Measurements from ENCODE around the gene RABL6. TPM values are rescaled to one million over a fixed set of nuclear protein-coding genes. Genes with fewer than 3 reads are reported as not detected.

RABL6 gene
- total and polyA plus RNA-seq, 2 of the 4 experiments (the other 2 are of a cell fraction), result 37.1 to 47.5 TPM

DNA sequence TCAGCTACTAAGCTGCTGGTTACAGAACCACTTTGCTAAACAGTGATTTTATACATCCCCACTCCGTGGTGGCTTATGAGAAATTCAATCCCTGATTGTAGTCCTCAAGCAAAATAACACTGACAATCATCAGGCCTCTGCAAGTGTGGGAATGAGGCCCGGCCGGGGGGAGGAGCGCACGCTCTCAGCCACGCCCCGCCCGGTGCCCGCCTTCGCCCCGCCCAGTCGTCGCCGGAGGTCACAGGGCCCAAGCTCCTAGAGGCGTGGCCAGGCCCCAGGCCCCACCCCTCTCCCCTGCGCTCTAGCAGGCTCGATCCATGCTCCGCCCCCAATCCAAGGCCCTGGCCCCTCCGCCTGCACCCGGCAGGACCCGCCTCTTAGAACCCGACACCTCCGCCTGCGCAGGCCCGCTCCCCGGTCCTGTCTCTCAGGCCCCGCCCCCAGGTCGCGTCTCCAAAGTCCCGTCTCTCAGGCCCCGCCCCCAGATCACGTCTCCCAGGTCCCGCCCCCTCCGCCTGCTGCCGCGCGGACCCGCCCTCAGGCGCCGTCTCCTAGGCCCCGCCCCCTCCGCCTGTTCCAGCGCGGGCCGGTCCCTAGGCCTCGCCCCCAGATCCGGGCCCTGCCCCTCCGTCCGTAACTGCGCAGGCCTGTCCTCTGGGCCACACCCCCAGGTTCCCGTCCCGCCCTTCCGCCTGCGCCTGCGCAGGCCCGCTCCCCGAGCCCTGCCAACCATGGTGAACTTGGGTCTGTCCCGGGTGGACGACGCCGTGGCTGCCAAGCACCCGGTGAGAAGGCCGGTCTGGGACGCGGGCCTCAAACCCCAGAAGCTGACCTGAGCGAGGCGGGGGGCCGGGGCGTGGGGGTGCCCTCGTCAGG, 16.9 kb upstream of the RABL6 start, which contains the start of gene TMEM141:
Gene TMEM141, plus strand, starts transcription at position 705 of the 876 bp plus-strand sequence. Its CDS starts 27 bp downstream, at position 732.
- peak; percentile 96 for ATAC-seq (ENCODE audit: low read depth)

More for the DNA sequence above, 16.9 kb upstream of the RABL6 start, which contains the start of gene TMEM141:
- Histone ChIP-seq H3K79me1 (ENCODE audit: low read depth in 1 of 2, low read length in 2 of 2) (peaks cover 3 to 24% of the 10 kb centered on the region in 2 experiments; a peak in 3 of 4 replicates), H4K91ac (ENCODE audit: insufficient read depth, low read depth, low read length) (peak within 1 kb of the TSS; percentile 65; the same call in 1 of the 2 replicates), H2AK9ac (replicated peaks; ENCODE audit: low read depth, low read length, poor library complexity) (peak within 1 kb of the TSS; percentile 98), H4K20me1 (ENCODE audit: insufficient read depth, low read length) (peaks cover 9% of the 10 kb centered on the region), H3K27ac (ENCODE audit: insufficient read depth, low read length) (peak within 1 kb of the TSS; percentile 79), H2BK20ac (ENCODE audit: low read depth, low read length) (no peak within 1 kb of the TSS), H3K18ac (ENCODE audit: low read depth, low read length) (0 out of 2 replicates have a peak within 1 kb of the TSS, but pooled peaks have one; percentile 1), H3K27me3 (ENCODE audit: control insufficient read depth, insufficient read depth, low read length) (no peaks in the 10 kb centered on the region; the same call in 1 of the 2 replicates), H2BK120ac (ENCODE audit: low read depth, low read length) (no peak within 1 kb of the TSS), H4K5ac (ENCODE audit: low read depth, low read length) (peak within 1 kb of the TSS; percentile 28), H3K14ac (replicated peaks; ENCODE audit: low read depth, low read length) (peak within 1 kb of the TSS; percentile 93), H3K56ac (ENCODE audit: extremely low read depth, insufficient read depth, low read length) (peak within 1 kb of the TSS; percentile 21; the same call in 1 of the 2 replicates), H3K23ac (ENCODE audit: low read depth, low read length) (peak within 1 kb of the TSS; percentile 85; the same call in 1 of the 2 replicates), H3K36me3 (ENCODE audit: control insufficient read depth, insufficient read depth, low read length) (peaks cover 8% of the 10 kb centered on the region; the same call in 1 of the 2 replicates), H3K9ac (ENCODE audit: low read depth, low read length) (peak within 1 kb of the TSS; percentile 87), H2AK5ac (ENCODE audit: low read depth, low read length) (peak within 1 kb of the TSS; percentile 99), H3K4me1 (ENCODE audit: control insufficient read depth, insufficient read depth, low read length) (peaks cover 5% of the 10 kb centered on the region; the same call in 1 of the 2 replicates), H2BK5ac (ENCODE audit: low read depth, low read length, poor library complexity, severe bottlenecking) (peak within 1 kb of the TSS; percentile 61), H3K4me3 (ENCODE audit: insufficient read depth, low read depth, low read length) (peak within 1 kb of the TSS; percentile 68), H3K4me2 (ENCODE audit: low read depth, low read length) (peak within 1 kb of the TSS; percentile 91), H3K9me1 (ENCODE audit: insufficient read depth, low read length) (no peaks in the 10 kb centered on the region), H2BK15ac (ENCODE audit: low read depth, low read length) (no peak within 1 kb of the TSS), H3K9me3 (ENCODE audit: control insufficient read depth, insufficient read depth, low read length) (no peaks in the 10 kb centered on the region), H2AFZ (replicated peaks; ENCODE audit: low read length, poor library complexity) (peak within 1 kb of the TSS; percentile 95), H3K4ac (ENCODE audit: low read depth, low read length) (peak within 1 kb of the TSS; percentile 93), H4K8ac (ENCODE audit: low read depth in 2 of 2, low read length in 2 of 2) (peak within 1 kb of the TSS; percentile 68 to 80)
- dilution Hi-C loops (cut with HindIII; ENCODE audit: low sequenced_read_pairs, unreplicated experiment), result no loop called here
- ChIA-PET CTCF (interaction anchor here (0.6 to 1.2 kb wide), 3 partner anchors 12 to 238 kb away, joined by 3 to 4 read pairs (median 4); no protein-coding TSS in a partner anchor), POLR2A (ENCODE audit: unreplicated experiment) (no interaction called here)
- 0% methylated on average over 25 of the region's 70 CpGs; no CpG with 5 or more reads in 1 of the 2 experiments for WGBS, 2 experiments (ENCODE audit: extremely low coverage in 2 of 2, insufficient read length in 1 of 2)
- in situ Hi-C loops (cut with MboI; ENCODE audit: low sequenced_read_pairs), result no loop called here
- peak; percentile 99 for DNase-seq
- TF ChIP-seq BHLHE40 (IDR thresholded peaks at IDR 0.05; ENCODE audit: low read depth, low read length) (no peak), SMC3 (IDR thresholded peaks at IDR 0.05; ENCODE audit: low read depth, low read length) (no peak), USF2 (IDR thresholded peaks at IDR 0.05; ENCODE audit: low read depth, low read length) (peak; percentile 54), FOS (IDR thresholded peaks at IDR 0.05; ENCODE audit: low read depth, low read length) (no peak), MAZ (IDR thresholded peaks at IDR 0.05; ENCODE audit: borderline replicate concordance, low read depth, low read length) (peak; percentile 47; the same call in 1 of the 2 replicates), RCOR1 (IDR thresholded peaks at IDR 0.05; ENCODE audit: insufficient replicate concordance, low read length) (no peak), NFE2L2 (IDR thresholded peaks at IDR 0.05; ENCODE audit: low read depth, low read length) (no peak), CHD1 (IDR thresholded peaks at IDR 0.05; ENCODE audit: low read depth, low read length) (no peak), POLR2A (IDR thresholded peaks at IDR 0.05; ENCODE audit: low read depth, low read length) (no peak), MAFK (IDR thresholded peaks at IDR 0.05; ENCODE audit: low read depth, low read length) (no peak), MXI1 (IDR thresholded peaks at IDR 0.05; ENCODE audit: borderline replicate concordance, low read depth, low read length) (peak; percentile 21; the same call in 1 of the 2 replicates), RFX5 (IDR thresholded peaks at IDR 0.05; ENCODE audit: low read depth, low read length) (no peak)
- TF ChIP-seq, protein P1, sequence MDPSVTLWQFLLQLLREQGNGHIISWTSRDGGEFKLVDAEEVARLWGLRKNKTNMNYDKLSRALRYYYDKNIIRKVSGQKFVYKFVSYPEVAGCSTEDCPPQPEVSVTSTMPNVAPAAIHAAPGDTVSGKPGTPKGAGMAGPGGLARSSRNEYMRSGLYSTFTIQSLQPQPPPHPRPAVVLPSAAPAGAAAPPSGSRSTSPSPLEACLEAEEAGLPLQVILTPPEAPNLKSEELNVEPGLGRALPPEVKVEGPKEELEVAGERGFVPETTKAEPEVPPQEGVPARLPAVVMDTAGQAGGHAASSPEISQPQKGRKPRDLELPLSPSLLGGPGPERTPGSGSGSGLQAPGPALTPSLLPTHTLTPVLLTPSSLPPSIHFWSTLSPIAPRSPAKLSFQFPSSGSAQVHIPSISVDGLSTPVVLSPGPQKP (IDR thresholded peaks at IDR 0.05; ENCODE audit: borderline replicate concordance, low read depth, low read length), result no peak
- no TSS peak for BruUV-seq (replicated peaks)
- intact Hi-C loops (cut with micrococcal nuclease), result no loop called here

Measured in IMR-90 (cell line).